Gastroesophageal sphincter (tissue), 4 donors: ENCODE results near the gene ERCC2. TPM values are rescaled to one million over a fixed set of nuclear protein-coding genes. Genes with fewer than 3 reads are reported as not detected.
A peak's percentile ranks its signal among the peaks of the same experiment; 100 is the strongest.
"Not testable (repeated sequence)": the region's sequence is repeated elsewhere in the genome, so short reads cannot be mapped to it uniquely, and the experiment has no call there.

ENCODE experiments used
- ATAC-seq: fragments of 150-250 bp; one replicate; pipeline ENCODE4 v1.9.1; 2016; ENCODE audit warnings: mild to moderate bottlenecking, moderate library complexity
- H3K27ac ChIP-seq, 4 donors: fragments of 200-600 bp; sonication (generic) in 3 of 4; 1 replicate in 3 of 4; 2 replicates in 1 of 4; pipeline ENCODE4 v1.5.1; 2016 to 2019
- H3K27me3 ChIP-seq: fragments of 200-600 bp; sonication (generic); one replicate; pipeline ENCODE4 v1.5.1; 2019
- H3K36me3 ChIP-seq, 2 donors: fragments of 200-600 bp; sonication (generic); one replicate each; pipeline ENCODE4 v1.5.1; 2019; ENCODE audit warnings: control low read depth in 1 of 2
- H3K4me1 ChIP-seq, 3 donors: fragments of 200-600 bp; sonication (generic); 1 replicate in 2 of 3; 2 replicates in 1 of 3; pipeline ENCODE4 v1.5.1; 2016 to 2019; ENCODE audit warnings: control low read depth in 2 of 3
- H3K4me3 ChIP-seq, 2 donors: fragments of 200-600 bp; sonication (generic); one replicate each; pipeline ENCODE4 v1.5.1; 2019; ENCODE audit warnings: mild to moderate bottlenecking in 1 of 2, moderate library complexity in 1 of 2
- H3K9me3 ChIP-seq, 3 donors: fragments of 200-600 bp; sonication (generic); one replicate each; pipeline ENCODE4 v1.5.1; 2017 to 2019; ENCODE audit warnings: control low read depth in 2 of 3
- EP300 ChIP-seq: sonication (generic); formaldehyde crosslinking; IDR thresholded peaks from one replicate; pipeline ENCODE4 v1.6.1; 2017; ENCODE audit warnings: antibody characterized with exemption, mild to moderate bottlenecking
- POLR2A ChIP-seq, 2 donors: fragments of 450-650 bp; IDR thresholded peaks; one replicate each; pipeline ENCODE4 v1.6.1; 2017; ENCODE audit warnings: antibody characterized with exemption in 2 of 2, mild to moderate bottlenecking in 2 of 2, moderate library complexity in 1 of 2
- POLR2AphosphoS5 ChIP-seq: sonication (generic); formaldehyde crosslinking; IDR thresholded peaks from one replicate; pipeline ENCODE4 v1.6.1; 2017; ENCODE audit warnings: antibody characterized with exemption
- WGBS, 2 donors: methylation state at CpG; one replicate each; pipeline ENCODE4 v1.1.5; 2018; ENCODE audit warnings: low coverage in 1 of 2; 5-methylcytosine and 5-hydroxymethylcytosine counted together
- total RNA-seq, 4 donors: library from RNA; depleted of rRNA; stranded (reverse); fragments of >200 nt; gene quantifications; one replicate each; pipeline ENCODE4 v1.1.0, GENCODE V29; 2016
- TF ChIP-seq, protein P1 (sequence below), 4 experiments: fragments of 200-600 bp in 2 of 4; fragments of 450-650 bp in 2 of 4; sonication (generic) in 1 of 4; IDR thresholded peaks; one replicate each; pipeline ENCODE4 v1.5.1; 2017 to 2019; ENCODE audit warnings: antibody characterized with exemption in 4 of 4, mild to moderate bottlenecking in 2 of 4, moderate library complexity in 2 of 4

The ERCC2 gene
- total RNA-seq, 4 donors from 2014 or later = 7.1 to 18.8 (median 12.5) TPM

- H3K27ac ChIP-seq = no peak within 1 kb of the TSS
- TF ChIP-seq POLR2A (IDR thresholded peaks at IDR 0.05) = no peak
- TF ChIP-seq, protein P1, sequence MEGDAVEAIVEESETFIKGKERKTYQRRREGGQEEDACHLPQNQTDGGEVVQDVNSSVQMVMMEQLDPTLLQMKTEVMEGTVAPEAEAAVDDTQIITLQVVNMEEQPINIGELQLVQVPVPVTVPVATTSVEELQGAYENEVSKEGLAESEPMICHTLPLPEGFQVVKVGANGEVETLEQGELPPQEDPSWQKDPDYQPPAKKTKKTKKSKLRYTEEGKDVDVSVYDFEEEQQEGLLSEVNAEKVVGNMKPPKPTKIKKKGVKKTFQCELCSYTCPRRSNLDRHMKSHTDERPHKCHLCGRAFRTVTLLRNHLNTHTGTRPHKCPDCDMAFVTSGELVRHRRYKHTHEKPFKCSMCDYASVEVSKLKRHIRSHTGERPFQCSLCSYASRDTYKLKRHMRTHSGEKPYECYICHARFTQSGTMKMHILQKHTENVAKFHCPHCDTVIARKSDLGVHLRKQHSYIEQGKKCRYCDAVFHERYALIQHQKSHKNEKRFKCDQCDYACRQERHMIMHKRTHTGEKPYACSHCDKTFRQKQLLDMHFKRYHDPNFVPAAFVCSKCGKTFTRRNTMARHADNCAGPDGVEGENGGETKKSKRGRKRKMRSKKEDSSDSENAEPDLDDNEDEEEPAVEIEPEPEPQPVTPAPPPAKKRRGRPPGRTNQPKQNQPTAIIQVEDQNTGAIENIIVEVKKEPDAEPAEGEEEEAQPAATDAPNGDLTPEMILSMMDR (IDR thresholded peaks at IDR 0.05) = no peak
- peaks cover 69% of the 10 kb centered on the region for H3K27me3 ChIP-seq
- peak within 1 kb of the TSS in 1 of 2 donors; percentile 26 for H3K4me3 ChIP-seq
- no peaks in the 10 kb centered on the region for H3K36me3 ChIP-seq
- no peaks in the 10 kb centered on the region for H3K9me3 ChIP-seq
- H3K4me1 ChIP-seq = peaks cover 0 to 19% (median 5%) of the 10 kb centered on the region in 3 donors
- no peak for ATAC-seq
- 38 to 48% methylated on average over 5 to 8 of the region's 50 CpGs for WGBS, 2 donors
Measured at GRCh38 chr19:45340232-45340898, 30.0 kb downstream of the ERCC2 start, which contains the start of gene KLC3. Gene KLC3, plus strand, starts transcription at chr19:45340750. Its CDS starts 4,792 bp downstream, at chr19:45345542.

- Histone ChIP-seq H3K27ac (no peak overlapping the region), H3K4me3 (no peak overlapping the region), H3K27me3 (peaks cover 61% of the 10 kb centered on the region), H3K36me3 (no peaks in the 10 kb centered on the region), H3K9me3 (no peaks in the 10 kb centered on the region), H3K4me1 (peaks cover 0 to 19% (median 5%) of the 10 kb centered on the region in 3 donors)
- WGBS, 2 donors = 74 to 79% methylated on average over 3 to 5 of the region's 6 CpGs
- ATAC-seq = no peak
- TF ChIP-seq, protein P1 (IDR thresholded peaks at IDR 0.05) = no peak
- TF ChIP-seq POLR2A (IDR thresholded peaks at IDR 0.05) (no peak), EP300 (no peak), POLR2AphosphoS5 (no peak)
Measured at GRCh38 chr19:45339629-45340028, 30.7 kb downstream of the ERCC2 start.

DNA sequence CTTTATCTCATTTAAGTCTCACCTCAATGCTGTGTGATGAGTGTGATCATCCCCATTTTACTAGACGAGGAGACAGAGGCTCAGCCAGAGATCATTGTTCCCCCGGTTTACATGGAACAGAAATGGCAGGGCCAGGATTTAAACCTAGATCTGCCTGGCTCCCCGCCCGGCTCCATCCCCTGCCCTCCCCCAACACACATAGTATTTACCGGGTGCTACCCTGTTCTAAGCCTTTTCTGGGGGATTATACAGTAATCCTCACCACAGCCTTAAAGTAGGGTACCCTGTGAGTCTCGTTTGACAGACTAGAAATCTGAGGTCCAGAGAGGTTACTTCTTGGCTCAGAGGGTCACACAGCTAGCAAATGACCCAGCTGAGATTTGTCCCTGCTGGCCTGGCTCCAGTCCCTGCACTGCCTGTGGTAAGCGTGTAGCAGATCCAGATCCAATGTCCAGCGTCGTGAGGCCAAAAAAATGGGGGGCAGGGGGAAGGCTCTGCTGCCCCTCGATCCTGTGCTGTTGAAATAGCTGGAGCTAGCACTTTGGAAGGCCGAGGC is 33.6 kb downstream of the ERCC2 start:
- no peak for TF ChIP-seq POLR2AphosphoS5
- no peak for TF ChIP-seq POLR2A (IDR thresholded peaks at IDR 0.05)
- 36 to 54% methylated on average over 7 to 9 of the region's 11 CpGs for WGBS, 2 donors
- no peak for ATAC-seq

GRCh38 chr19:45334881-45335280 is 35.5 kb downstream of the ERCC2 start:
- 75 to 92% methylated on average over 2 to 3 of the region's 4 CpGs for WGBS, 2 donors
- H3K27me3 ChIP-seq = peaks cover 23% of the 10 kb centered on the region
- H3K9me3 ChIP-seq = not testable (repeated sequence)

More for the DNA sequence above, 33.6 kb downstream of the ERCC2 start:
- Histone ChIP-seq H3K9me3 (no peaks in the 10 kb centered on the region), H3K27ac (no peak overlapping the region), H3K27me3 (peaks cover 42% of the 10 kb centered on the region), H3K4me3 (no peak overlapping the region), H3K36me3 (no peaks in the 10 kb centered on the region), H3K4me1 (peaks cover 0 to 19% (median 5%) of the 10 kb centered on the region in 3 donors)

DNA sequence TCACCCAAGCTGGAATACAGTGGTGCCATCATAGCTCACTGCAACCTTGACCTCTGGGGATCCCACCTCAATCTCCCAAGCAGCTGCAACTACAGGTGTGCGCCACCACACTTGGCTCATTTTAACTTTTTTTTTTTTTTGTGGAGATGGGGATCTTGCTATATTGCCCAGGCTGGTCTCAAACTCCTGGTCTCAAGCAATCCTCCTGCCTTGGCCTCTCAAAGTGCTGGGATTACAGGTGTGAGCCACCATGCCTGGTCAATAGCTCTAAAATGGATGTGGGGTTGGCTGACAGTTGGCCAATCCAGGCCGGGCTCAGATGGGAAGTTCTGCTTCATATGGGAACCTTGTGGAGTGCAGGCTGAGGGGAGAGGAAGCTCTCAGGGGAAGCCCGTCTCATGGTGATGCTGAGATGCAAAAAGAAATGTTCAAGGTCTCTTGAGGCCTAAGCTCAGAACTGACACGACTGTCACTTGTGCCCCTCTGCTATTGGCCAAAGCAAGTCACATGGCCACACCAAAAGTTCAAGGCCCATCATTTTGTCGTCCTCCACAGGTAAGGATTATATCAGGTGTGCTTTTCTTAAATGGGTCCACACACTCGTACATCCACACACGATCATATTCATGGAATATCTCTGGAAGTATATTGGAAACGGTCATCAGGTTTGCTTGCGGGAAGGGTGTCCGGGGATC is 36.6 kb downstream of the ERCC2 start:
- Histone ChIP-seq H3K9me3 (no peaks in the 10 kb centered on the region), H3K4me1 (peaks cover 0 to 7% (median 0%) of the 10 kb centered on the region in 3 donors), H3K27ac (no peak overlapping the region), H3K36me3 (no peaks in the 10 kb centered on the region), H3K4me3 (no peak overlapping the region), H3K27me3 (peaks cover 12% of the 10 kb centered on the region)
- no peak for ATAC-seq
- 66 to 88% methylated on average over 5 to 8 of the region's 10 CpGs for WGBS, 2 donors
- TF ChIP-seq POLR2A (IDR thresholded peaks at IDR 0.05) (no peak), EP300 (no peak), POLR2AphosphoS5 (no peak)
- TF ChIP-seq, protein P1 (IDR thresholded peaks at IDR 0.05) = no peak

More at GRCh38 chr19:45334881-45335280, 35.5 kb downstream of the ERCC2 start:
- H3K36me3 ChIP-seq, H3K4me1 ChIP-seq, H3K4me3 ChIP-seq, ATAC-seq, H3K27ac ChIP-seq: not testable (repeated sequence)
